SK-N-SH (cell line): Measurements from ENCODE around the gene SLC9A7. TPM values are rescaled to one million over a fixed set of nuclear protein-coding genes. Genes with fewer than 3 reads are reported as not detected.

ENCODE experiments used
- CTCF ChIA-PET: fragments of 300-600, 350-600 bp; formaldehyde crosslinking; extraction: SDS; loops from one replicate; lab custom pipeline; 2021; lab: Yijun Ruan, JAX
- POLR2A ChIA-PET: fragments of 350-600 bp; sonication (Branson Sonifier 250); formaldehyde crosslinking; extraction: SDS; loops from one replicate; lab custom pipeline; 2020; ENCODE audit warnings: antibody characterized with exemption, inconsistent platforms; lab: Yijun Ruan, JAX
- DNase-seq: peaks from one replicate; pipeline ENCODE4 v3.0.0; 2012
- H2AFZ ChIP-seq: fragments of 200-600 bp; sonication (generic); 2 replicates; pipeline ENCODE4 v1.8.1; 2016; ENCODE audit warnings: antibody characterized with exemption, mild to moderate bottlenecking, low read depth
- H3F3A ChIP-seq: fragments of 200-600 bp; sonication (generic); replicated peaks from 2 replicates; pipeline ENCODE3; 2016; ENCODE audit warnings: antibody characterized with exemption, mild to moderate bottlenecking; ENCODE audit not compliant: insufficient read depth
- H3K27ac ChIP-seq, 2 experiments: fragments of 200-500 bp in 1 of 2; fragments of 200-600 bp in 1 of 2; sonication (Bioruptor generic) in 1 of 2; sonication (generic), shearing (Covaris generic) in 1 of 2; 2 replicates each; pipeline versions ENCODE4 v1.5.1 to v1.6.1; 2014 to 2016; ENCODE audit warnings: low read depth in 2 of 2, inconsistent platforms in 1 of 2, low read length in 1 of 2, mild to moderate bottlenecking in 1 of 2, mixed read lengths in 1 of 2
- H3K27me3 ChIP-seq: fragments of 200-600 bp; sonication (generic), shearing (Covaris generic); 2 replicates; pipeline ENCODE4 v1.6.1; 2016; ENCODE audit warnings: mixed run types; ENCODE audit not compliant: insufficient read depth
- H3K36me3 ChIP-seq, 2 experiments: fragments of 200-500 bp in 1 of 2; fragments of 200-600 bp in 1 of 2; sonication (Bioruptor generic) in 1 of 2; sonication (generic) in 1 of 2; replicated peaks in 1 of 2; 2 replicates each; pipeline versions ENCODE3 to v1.5.1; 2014 to 2016; ENCODE audit warnings: low read length in 1 of 2, mild to moderate bottlenecking in 1 of 2; ENCODE audit not compliant: insufficient read depth in 2 of 2, control insufficient read depth in 1 of 2
- H3K4me1 ChIP-seq, 2 experiments: fragments of 200-500 bp in 1 of 2; fragments of 200-600 bp in 1 of 2; sonication (Bioruptor generic) in 1 of 2; sonication (generic), shearing (Covaris generic) in 1 of 2; 2 replicates each; pipeline versions ENCODE4 v1.5.1 to v1.6.1; 2014 to 2016; ENCODE audit warnings: low read depth in 1 of 2, low read length in 1 of 2, mixed run types in 1 of 2; ENCODE audit not compliant: insufficient read depth in 2 of 2, control insufficient read depth in 1 of 2
- H3K4me2 ChIP-seq: fragments of 200-600 bp; sonication (generic), shearing (Covaris generic); 2 replicates; pipeline ENCODE4 v1.6.1; 2017; ENCODE audit warnings: mixed run types
- H3K4me3 ChIP-seq, 2 experiments: fragments of 200-500 bp in 1 of 2; fragments of 200-600 bp in 1 of 2; sonication (Bioruptor generic) in 1 of 2; sonication (generic), shearing (Covaris generic) in 1 of 2; 2 replicates each; pipeline versions ENCODE4 v1.5.1 to v1.8.1; 2014 to 2016; ENCODE audit warnings: low read depth in 2 of 2, inconsistent platforms in 1 of 2, low read length in 1 of 2, mild to moderate bottlenecking in 1 of 2, mixed read lengths in 1 of 2, moderate library complexity in 1 of 2
- H3K79me2 ChIP-seq: fragments of 200-600 bp; sonication (generic); 2 replicates; pipeline ENCODE4 v1.8.1; 2017; ENCODE audit warnings: mild to moderate bottlenecking; ENCODE audit not compliant: insufficient read depth
- H3K9ac ChIP-seq: fragments of 200-600 bp; sonication (generic); 2 replicates; pipeline ENCODE4 v1.6.1; 2017; ENCODE audit warnings: mixed run types
- H3K9me2 ChIP-seq: fragments of 200-600 bp; sonication (generic); 2 replicates; pipeline ENCODE4 v1.6.1; 2017; ENCODE audit warnings: mixed run types
- H3K9me3 ChIP-seq: fragments of 200-600 bp; sonication (generic); 2 replicates; pipeline ENCODE4 v1.6.1; 2017; ENCODE audit warnings: mixed run types, mild to moderate bottlenecking, moderate library complexity
- H4K20me1 ChIP-seq: fragments of 200-600 bp; sonication (generic); 2 replicates; pipeline ENCODE4 v1.6.1; 2017; ENCODE audit warnings: mild to moderate bottlenecking, mixed run types; ENCODE audit not compliant: insufficient read depth
- CHD2 ChIP-seq: fragments of 150-350 bp; IDR thresholded peaks from 2 replicates; pipeline ENCODE4 v1.6.1; 2018; ENCODE audit warnings: low read length; ENCODE audit not compliant: partially characterized antibody
- CTCF ChIP-seq: fragments of 200-600 bp; sonication (generic); IDR thresholded peaks from 2 replicates; pipeline ENCODE4 v1.6.1; 2017; ENCODE audit warnings: antibody characterized with exemption, mild to moderate bottlenecking, moderate library complexity
- FOSL2 ChIP-seq: IDR thresholded peaks from 2 replicates; pipeline ENCODE4 v1.4.0; 2012; ENCODE audit warnings: low read depth, mild to moderate bottlenecking, moderate library complexity, borderline replicate concordance
- MXI1 ChIP-seq: IDR thresholded peaks from 2 replicates; pipeline ENCODE4 v1.6.1; 2012; ENCODE audit warnings: mild to moderate bottlenecking, low read depth, low read length, improper control_type of control experiment
- NFIC ChIP-seq: IDR thresholded peaks from 2 replicates; pipeline ENCODE4 v1.4.0; 2012; ENCODE audit warnings: borderline replicate concordance
- RAD21 ChIP-seq: IDR thresholded peaks from 2 replicates; pipeline ENCODE4 v1.6.1; 2012; ENCODE audit warnings: mild to moderate bottlenecking, low read length
- RFX5 ChIP-seq: IDR thresholded peaks from 2 replicates; pipeline ENCODE4 v1.6.1; 2012; ENCODE audit warnings: mild to moderate bottlenecking, improper control_type of control experiment, low read length
- SIN3A ChIP-seq: IDR thresholded peaks from 2 replicates; pipeline ENCODE4 v1.6.1; 2012; ENCODE audit warnings: low read depth, mild to moderate bottlenecking, low read length, moderate library complexity, borderline replicate concordance
- YY1 ChIP-seq: IDR thresholded peaks from 2 replicates; pipeline ENCODE4 v1.4.0; 2012; ENCODE audit warnings: low read depth, mild to moderate bottlenecking
- WGBS: methylation state at CpG from one replicate; pipeline ENCODE4 v1.1.6; 2017; ENCODE audit warnings: low lambda C conversion rate; 5-methylcytosine and 5-hydroxymethylcytosine counted together
- polyA plus RNA-seq, 3 experiments: library from polyadenylated mRNA; depleted of rRNA; stranded (reverse); fragments of >200 nt; gene quantifications; 2 replicates each; pipeline ENCODE4 v1.2.3, GENCODE V29; 2012
- TF ChIP-seq, protein P1 (sequence below): IDR thresholded peaks from 2 replicates; pipeline ENCODE4 v1.4.0; 2012; ENCODE audit warnings: low read depth
- TF ChIP-seq, protein P2 (sequence below): IDR thresholded peaks from 2 replicates; pipeline ENCODE4; 2012
- TF ChIP-seq, protein P3 (sequence below): IDR thresholded peaks from 2 replicates; pipeline ENCODE4 v1.4.0; 2012; ENCODE audit warnings: low read depth, borderline replicate concordance
- TF ChIP-seq, protein P4 (sequence below): IDR thresholded peaks from 2 replicates; pipeline ENCODE4 v1.4.0; 2012; ENCODE audit warnings: low read depth, borderline replicate concordance
- TF ChIP-seq, protein P5 (sequence below): fragments of 150-350 bp; IDR thresholded peaks from 2 replicates; pipeline ENCODE4 v1.6.1; 2017; ENCODE audit warnings: antibody characterized with exemption, low read length, low read depth, borderline replicate concordance

SLC9A7 gene
- polyA plus RNA-seq, 1 of the 3 experiments (the other 2 are of a cell fraction), result 10.5 TPM

DNA sequence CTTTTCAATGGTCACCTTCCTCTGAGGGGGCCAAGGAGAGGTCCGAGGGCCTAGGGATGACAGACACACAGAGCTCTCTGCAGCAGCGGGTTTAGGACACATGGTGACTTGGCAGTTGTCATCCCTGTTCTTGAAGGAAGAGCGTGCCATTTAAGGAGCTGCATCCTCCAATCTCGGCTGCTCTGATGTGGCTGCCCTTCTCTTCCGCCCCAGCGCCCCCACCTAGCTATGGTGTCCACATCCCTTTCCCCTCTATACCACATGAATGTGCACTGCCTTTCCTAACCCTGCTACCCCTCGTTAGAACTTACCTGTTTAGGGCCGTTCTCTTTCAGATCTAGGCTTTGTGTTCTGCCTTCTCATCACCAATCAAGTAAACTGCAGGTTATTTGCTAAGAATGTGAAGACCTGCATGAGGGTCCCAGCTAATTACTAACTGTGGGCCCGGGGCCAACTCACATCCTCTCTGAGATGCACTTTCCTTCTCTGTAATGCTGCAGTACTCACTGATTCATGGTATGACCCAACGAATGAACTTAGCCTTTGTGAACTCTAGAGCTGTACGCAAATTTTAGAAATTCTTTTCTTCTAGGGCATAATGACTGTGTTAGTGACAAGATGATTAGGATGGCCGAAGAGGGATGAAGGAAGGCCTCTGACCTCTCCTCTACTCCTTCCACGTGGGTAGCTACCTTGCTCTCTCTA lies 147.1 kb downstream of the SLC9A7 start:
- Histone ChIP-seq H3K4me2 (no peak overlapping the region), H3K27ac (no peak overlapping the region), H3F3A (no peaks in the 10 kb centered on the region), H3K36me3 (no peaks in the 10 kb centered on the region), H3K4me1 (no peaks in the 10 kb centered on the region), H3K9me2 (no peaks in the 10 kb centered on the region), H2AFZ (no peak overlapping the region), H4K20me1 (no peaks in the 10 kb centered on the region), H3K9me3 (no peaks in the 10 kb centered on the region), H3K27me3 (peaks cover 12% of the 10 kb centered on the region; the same call in 1 of the 2 replicates), H3K4me3 (no peak overlapping the region), H3K79me2 (no peaks in the 10 kb centered on the region), H3K9ac (no peak overlapping the region)
- WGBS, result 62% methylated on average over 12 of the region's 13 CpGs
- TF ChIP-seq, protein P1, sequence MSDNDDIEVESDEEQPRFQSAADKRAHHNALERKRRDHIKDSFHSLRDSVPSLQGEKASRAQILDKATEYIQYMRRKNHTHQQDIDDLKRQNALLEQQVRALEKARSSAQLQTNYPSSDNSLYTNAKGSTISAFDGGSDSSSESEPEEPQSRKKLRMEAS, result no peak
- TF ChIP-seq YY1, result no peak
- no peak for TF ChIP-seq RFX5
- no peak for TF ChIP-seq NFIC
- no peak for TF ChIP-seq CTCF
- TF ChIP-seq, protein P2, sequence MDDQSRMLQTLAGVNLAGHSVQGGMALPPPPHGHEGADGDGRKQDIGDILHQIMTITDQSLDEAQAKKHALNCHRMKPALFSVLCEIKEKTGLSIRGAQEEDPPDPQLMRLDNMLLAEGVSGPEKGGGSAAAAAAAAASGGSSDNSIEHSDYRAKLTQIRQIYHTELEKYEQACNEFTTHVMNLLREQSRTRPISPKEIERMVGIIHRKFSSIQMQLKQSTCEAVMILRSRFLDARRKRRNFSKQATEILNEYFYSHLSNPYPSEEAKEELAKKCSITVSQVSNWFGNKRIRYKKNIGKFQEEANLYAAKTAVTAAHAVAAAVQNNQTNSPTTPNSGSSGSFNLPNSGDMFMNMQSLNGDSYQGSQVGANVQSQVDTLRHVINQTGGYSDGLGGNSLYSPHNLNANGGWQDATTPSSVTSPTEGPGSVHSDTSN, result no peak
- TF ChIP-seq MXI1, result no peak
- no peak for TF ChIP-seq FOSL2
- TF ChIP-seq, protein P3, sequence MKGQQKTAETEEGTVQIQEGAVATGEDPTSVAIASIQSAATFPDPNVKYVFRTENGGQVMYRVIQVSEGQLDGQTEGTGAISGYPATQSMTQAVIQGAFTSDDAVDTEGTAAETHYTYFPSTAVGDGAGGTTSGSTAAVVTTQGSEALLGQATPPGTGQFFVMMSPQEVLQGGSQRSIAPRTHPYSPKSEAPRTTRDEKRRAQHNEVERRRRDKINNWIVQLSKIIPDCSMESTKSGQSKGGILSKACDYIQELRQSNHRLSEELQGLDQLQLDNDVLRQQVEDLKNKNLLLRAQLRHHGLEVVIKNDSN, result no peak
- TF ChIP-seq, protein P4, sequence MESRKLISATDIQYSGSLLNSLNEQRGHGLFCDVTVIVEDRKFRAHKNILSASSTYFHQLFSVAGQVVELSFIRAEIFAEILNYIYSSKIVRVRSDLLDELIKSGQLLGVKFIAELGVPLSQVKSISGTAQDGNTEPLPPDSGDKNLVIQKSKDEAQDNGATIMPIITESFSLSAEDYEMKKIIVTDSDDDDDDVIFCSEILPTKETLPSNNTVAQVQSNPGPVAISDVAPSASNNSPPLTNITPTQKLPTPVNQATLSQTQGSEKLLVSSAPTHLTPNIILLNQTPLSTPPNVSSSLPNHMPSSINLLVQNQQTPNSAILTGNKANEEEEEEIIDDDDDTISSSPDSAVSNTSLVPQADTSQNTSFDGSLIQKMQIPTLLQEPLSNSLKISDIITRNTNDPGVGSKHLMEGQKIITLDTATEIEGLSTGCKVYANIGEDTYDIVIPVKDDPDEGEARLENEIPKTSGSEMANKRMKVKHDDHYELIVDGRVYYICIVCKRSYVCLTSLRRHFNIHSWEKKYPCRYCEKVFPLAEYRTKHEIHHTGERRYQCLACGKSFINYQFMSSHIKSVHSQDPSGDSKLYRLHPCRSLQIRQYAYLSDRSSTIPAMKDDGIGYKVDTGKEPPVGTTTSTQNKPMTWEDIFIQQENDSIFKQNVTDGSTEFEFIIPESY, result no peak
- TF ChIP-seq CHD2, result no peak
- TF ChIP-seq, protein P5, sequence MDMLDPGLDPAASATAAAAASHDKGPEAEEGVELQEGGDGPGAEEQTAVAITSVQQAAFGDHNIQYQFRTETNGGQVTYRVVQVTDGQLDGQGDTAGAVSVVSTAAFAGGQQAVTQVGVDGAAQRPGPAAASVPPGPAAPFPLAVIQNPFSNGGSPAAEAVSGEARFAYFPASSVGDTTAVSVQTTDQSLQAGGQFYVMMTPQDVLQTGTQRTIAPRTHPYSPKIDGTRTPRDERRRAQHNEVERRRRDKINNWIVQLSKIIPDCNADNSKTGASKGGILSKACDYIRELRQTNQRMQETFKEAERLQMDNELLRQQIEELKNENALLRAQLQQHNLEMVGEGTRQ, result no peak
- no peak for TF ChIP-seq SIN3A
- no peak for TF ChIP-seq RAD21
- ChIA-PET CTCF (interaction anchor here (0.9 kb wide), 1 partner anchor 42 kb away, joined by 3 read pairs; no protein-coding TSS in a partner anchor), POLR2A (no interaction called here)
- no peak for DNase-seq
